ENCODE results near the gene SEMA3F.

GRCh38 chr3:50236484-50237132, 81.5 kb downstream of the SEMA3F start:
- TF ChIP-seq HOXA7 (CRISPR knock-in tag; IDR thresholded peaks at IDR 0.05) (no peak), PBX3 (IDR thresholded peaks at IDR 0.05) (no peak), CHD4 (IDR thresholded peaks at IDR 0.05; ENCODE audit: borderline replicate concordance) (no peak), EP300 (IDR thresholded peaks at IDR 0.05) (no peak), POLR2AphosphoS2 (conservative IDR thresholded peaks at IDR 0.05; ENCODE audit: low read length) (no peak), POLR2A (IDR thresholded peaks at IDR 0.05; ENCODE audit: low read length) (no peak), CHD2 (IDR thresholded peaks at IDR 0.05; ENCODE audit: low read length, partially characterized antibody) (no peak), USF2 (IDR thresholded peaks at IDR 0.05) (no peak), MAFK (IDR thresholded peaks at IDR 0.05; ENCODE audit: partially characterized antibody) (no peak), CBX2 (IDR thresholded peaks at IDR 0.05; ENCODE audit: borderline replicate concordance, low read depth) (no peak), EHF (CRISPR knock-in tag; IDR thresholded peaks at IDR 0.05) (no peak)
- TF ChIP-seq, protein P1, sequence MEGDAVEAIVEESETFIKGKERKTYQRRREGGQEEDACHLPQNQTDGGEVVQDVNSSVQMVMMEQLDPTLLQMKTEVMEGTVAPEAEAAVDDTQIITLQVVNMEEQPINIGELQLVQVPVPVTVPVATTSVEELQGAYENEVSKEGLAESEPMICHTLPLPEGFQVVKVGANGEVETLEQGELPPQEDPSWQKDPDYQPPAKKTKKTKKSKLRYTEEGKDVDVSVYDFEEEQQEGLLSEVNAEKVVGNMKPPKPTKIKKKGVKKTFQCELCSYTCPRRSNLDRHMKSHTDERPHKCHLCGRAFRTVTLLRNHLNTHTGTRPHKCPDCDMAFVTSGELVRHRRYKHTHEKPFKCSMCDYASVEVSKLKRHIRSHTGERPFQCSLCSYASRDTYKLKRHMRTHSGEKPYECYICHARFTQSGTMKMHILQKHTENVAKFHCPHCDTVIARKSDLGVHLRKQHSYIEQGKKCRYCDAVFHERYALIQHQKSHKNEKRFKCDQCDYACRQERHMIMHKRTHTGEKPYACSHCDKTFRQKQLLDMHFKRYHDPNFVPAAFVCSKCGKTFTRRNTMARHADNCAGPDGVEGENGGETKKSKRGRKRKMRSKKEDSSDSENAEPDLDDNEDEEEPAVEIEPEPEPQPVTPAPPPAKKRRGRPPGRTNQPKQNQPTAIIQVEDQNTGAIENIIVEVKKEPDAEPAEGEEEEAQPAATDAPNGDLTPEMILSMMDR (IDR thresholded peaks at IDR 0.05), result no peak
- TF ChIP-seq, protein P2, sequence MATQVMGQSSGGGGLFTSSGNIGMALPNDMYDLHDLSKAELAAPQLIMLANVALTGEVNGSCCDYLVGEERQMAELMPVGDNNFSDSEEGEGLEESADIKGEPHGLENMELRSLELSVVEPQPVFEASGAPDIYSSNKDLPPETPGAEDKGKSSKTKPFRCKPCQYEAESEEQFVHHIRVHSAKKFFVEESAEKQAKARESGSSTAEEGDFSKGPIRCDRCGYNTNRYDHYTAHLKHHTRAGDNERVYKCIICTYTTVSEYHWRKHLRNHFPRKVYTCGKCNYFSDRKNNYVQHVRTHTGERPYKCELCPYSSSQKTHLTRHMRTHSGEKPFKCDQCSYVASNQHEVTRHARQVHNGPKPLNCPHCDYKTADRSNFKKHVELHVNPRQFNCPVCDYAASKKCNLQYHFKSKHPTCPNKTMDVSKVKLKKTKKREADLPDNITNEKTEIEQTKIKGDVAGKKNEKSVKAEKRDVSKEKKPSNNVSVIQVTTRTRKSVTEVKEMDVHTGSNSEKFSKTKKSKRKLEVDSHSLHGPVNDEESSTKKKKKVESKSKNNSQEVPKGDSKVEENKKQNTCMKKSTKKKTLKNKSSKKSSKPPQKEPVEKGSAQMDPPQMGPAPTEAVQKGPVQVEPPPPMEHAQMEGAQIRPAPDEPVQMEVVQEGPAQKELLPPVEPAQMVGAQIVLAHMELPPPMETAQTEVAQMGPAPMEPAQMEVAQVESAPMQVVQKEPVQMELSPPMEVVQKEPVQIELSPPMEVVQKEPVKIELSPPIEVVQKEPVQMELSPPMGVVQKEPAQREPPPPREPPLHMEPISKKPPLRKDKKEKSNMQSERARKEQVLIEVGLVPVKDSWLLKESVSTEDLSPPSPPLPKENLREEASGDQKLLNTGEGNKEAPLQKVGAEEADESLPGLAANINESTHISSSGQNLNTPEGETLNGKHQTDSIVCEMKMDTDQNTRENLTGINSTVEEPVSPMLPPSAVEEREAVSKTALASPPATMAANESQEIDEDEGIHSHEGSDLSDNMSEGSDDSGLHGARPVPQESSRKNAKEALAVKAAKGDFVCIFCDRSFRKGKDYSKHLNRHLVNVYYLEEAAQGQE (IDR thresholded peaks at IDR 0.05), result no peak
- TF ChIP-seq, protein P3, sequence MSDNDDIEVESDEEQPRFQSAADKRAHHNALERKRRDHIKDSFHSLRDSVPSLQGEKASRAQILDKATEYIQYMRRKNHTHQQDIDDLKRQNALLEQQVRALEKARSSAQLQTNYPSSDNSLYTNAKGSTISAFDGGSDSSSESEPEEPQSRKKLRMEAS (IDR thresholded peaks at IDR 0.05), result no peak

Data from A549 (cell line).